IPS-NIHi7 (cell line): ENCODE measurements around the gene BIRC7.

ENCODE experiments used
- DNase-seq: peaks from one replicate; pipeline ENCODE4 v3.0.0; 2012; ENCODE audit warnings: mixed read lengths; ENCODE audit errors: extremely low spot score

The BIRC7 gene

DNA sequence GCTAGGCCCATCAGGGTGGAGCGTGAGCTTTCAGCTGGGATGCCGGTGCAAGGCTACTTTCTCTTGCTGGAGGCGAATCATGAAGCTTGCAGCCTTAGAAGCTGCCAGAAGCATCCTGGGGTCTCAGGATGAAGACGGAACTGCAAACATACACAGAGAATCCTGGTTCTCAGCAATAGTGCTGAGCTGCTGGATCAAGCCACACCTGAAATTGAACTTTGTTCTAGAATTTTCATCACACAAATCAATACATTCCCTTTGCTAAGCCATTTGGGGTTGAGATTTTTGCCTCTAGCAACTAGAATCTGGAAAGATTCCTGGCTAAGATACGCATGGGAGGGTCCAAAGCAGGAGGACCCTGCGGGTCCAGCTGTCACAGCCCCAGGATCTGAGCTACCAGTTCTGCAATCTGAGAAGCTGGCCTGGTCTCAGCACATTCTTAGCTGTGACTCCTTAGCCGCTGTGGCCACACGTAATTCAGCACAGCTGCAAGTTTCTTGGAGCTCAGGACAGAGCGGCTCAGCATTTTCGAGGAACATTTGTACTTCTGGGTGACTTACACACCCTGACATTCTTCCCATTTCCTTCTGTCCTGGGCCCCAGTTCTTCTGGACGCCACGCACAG lies 30.3 kb downstream of the BIRC7 start:
- no peak for DNase-seq

DNA sequence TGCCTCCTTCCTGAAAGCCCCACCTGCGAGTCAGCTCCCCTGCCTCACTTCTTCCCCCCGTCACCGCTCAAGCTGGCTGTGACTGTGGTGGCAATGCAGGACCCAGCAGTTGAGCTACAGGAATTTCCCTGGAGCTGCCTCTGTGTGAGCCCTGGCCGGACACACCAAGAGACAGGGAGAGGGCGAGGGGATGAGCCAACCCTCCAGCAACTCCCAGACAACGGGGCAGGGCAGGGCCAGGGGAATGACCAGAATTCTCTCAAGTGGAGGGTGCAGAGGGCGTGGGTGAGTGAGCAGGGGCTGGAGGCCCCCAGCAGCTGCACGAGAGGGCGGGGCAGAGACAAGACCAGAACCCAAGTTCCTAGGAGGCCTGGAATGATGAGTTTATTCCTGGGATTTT lies 32.0 kb downstream of the BIRC7 start:
- DNase-seq, result no peak

DNA sequence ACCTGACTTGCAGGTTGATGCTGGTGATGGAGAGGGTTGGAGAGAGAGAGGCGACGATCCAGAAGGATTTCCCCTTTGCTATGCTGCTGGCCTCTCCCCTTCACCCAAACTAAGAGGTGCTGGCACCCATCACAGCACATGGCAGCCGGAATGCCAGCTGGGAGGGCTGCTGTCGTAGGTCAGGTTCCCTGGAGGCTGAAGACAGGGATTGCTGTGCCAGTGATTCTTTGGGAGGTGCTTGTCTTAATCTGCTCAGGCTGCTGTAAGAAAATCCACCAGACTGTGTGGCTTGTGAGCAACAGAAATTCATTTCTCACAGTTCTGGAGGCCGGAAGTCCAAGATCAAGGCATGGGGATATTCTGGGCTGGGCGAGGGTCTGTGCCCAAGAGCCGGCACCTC lies 32.6 kb downstream of the BIRC7 start:
- DNase-seq, result no peak

DNA sequence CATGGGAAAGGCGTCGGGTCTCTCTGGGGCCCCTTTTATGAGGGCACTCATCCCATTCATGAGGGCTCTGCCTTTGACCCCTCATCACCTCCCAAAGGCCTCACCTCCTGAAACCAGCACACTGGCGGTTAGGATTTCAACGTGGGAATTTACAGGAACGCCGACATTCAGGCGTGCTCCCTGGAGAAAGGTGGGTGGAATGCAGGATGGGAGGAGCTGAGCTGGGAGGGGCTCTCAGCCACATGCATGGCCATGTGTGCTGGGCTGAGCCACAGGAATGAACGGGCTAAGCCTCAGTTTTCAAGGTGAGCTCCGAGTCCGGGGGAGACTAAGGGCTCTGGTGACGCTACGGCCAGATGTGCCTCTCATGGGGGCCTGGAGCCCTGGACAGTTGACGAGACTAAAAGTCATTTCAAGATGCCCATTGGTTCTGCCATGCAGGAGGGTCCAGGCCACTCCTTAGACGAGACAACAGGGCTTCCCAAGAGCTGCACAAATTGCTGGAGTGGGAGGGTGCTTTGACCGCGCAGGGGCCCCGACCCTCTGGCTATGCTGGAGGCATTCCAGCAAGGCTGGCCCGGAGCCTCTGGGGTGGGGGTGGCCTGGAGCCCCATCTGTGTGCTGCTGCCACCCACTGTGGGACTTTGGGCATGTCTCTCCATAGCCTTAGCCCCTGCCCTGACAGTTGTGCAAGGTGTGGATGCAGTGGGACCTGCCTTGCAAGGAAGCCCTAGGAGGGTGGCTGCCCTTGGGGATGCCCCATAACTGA lies 33.1 kb downstream of the BIRC7 start:
- DNase-seq, result no peak

DNA sequence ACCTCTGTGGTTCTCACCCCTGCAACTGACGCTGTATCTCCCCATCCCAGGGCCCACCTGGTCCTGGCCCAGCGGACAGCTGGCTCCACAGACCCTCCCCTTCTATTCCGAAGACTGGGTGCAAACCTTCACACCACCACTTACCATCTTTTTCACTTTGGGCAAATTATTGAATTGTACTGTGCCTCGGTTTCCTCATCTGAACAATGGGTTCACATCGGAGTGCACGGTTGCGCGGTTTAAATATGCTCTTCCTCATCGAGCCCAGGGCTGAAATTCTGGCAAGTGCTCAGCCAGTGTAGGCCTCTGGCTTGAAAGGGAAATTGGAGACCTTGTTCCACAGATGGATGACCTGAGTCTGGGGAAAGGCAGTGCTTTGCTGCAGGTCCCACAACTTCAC lies 34.0 kb downstream of the BIRC7 start:
- DNase-seq, result no peak

DNA sequence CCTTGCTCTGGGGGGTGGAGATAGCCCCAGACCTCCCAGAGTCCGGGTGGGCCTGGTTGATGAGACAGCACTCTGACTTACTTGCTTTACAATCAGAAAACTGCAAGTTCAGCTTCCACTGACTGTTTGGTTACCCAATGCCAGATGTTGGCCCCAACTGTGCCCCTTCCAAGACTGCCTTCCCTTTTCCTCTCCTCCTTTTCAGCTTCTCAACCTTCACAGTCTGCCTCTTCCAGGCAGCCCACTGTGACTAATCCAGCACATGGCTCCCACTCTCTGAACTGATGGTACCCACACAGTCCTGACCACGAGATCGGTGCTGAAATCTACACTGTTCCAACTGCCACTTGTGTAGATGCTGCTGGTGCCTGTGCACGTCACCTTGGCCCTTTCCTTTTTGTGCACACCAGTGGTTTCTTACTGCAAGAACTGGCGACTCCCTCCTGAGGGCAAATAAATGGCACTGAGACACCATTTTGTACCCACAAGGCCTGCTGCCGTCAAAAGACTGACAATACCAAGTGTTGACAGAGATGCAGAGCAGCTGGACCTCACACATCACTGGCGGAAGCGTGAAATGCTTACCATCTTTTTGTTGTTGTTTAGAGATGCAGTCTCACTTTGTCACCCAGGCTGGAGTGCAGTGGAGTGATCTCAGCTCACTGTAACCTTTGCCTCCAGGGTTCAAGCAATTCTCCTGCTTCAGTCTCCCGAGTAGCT lies 35.1 kb downstream of the BIRC7 start:
- DNase-seq, result no peak

DNA sequence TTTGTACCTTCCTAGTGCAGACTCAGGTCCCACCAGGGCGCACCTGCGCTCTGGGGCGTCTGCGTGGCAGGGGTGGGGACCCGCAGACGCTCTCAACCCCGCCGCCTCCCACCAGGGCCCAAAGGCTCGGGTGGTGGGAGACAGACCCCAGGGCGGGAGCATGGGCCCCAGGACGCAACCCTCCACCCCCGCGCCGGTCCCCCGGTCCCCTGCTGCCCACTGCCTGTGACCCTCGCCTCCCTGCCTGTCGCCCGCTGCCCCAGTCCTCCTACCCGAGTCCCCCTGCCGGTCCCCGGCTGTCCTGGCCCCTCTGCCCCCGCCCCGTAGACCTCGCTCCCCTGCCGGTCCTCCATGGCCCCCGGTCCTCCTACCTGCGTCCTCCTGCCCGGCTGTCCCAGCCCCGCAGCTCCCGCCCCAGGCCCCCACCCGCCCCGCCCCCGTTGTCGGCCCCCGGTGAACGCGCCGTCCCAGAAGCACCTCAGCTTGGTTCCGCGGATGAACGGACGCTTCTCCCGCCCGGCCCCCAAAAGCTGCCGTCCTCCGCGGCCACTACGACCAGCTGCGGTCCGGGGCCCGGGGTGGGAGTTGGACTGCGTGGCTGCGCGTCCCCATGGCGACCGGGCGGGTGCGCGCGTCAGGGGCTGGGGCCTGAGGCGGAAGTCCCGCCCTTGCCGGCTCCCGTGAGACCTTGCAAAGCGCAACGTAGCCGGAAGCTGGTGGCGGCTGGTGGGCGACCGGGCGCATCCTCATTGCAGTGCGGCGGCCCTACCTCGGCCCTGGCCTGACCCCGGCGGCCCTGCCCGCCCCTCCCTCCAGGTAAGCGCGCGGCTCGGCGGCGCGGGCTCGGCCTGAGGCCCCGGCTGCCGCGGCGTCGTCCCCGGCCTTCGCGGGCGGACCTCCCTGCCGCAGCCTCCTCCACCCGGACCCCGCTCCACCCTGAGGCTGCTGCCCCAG lies 36.7 kb downstream of the BIRC7 start, which contains the start of gene ARFGAP1:
Gene ARFGAP1, plus strand, starts transcription at position 709 of the 954 bp plus-strand sequence. CDS start 2,768 bp downstream, outside the sequence.
- DNase-seq, result peak; percentile 98

DNA sequence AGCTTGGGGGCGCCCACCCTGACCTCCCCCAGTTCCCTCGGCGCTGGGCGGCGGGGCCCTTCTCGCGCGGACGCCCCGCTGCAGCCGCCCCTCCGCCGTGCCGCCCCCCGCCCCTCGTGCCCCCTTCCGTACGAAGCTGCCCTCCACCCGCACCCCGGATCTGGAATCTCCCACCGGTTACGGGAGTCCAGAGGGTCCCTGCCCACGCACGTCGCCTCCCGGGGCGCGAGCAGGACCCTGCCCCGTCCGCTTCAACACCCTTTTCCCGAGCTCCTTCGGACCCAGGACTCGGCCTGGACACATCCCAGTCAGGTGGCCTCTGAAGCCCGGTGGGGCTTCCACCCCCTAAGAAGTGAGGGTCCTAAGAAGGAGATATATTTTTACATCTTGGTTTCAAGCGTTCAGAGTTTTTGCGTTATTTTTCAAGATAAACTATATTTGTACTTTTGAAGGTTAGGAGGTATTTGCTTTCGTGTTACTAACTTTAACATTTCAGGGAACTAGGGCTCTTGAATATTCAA lies 37.4 kb downstream of the BIRC7 start:
- DNase-seq, result no peak

DNA sequence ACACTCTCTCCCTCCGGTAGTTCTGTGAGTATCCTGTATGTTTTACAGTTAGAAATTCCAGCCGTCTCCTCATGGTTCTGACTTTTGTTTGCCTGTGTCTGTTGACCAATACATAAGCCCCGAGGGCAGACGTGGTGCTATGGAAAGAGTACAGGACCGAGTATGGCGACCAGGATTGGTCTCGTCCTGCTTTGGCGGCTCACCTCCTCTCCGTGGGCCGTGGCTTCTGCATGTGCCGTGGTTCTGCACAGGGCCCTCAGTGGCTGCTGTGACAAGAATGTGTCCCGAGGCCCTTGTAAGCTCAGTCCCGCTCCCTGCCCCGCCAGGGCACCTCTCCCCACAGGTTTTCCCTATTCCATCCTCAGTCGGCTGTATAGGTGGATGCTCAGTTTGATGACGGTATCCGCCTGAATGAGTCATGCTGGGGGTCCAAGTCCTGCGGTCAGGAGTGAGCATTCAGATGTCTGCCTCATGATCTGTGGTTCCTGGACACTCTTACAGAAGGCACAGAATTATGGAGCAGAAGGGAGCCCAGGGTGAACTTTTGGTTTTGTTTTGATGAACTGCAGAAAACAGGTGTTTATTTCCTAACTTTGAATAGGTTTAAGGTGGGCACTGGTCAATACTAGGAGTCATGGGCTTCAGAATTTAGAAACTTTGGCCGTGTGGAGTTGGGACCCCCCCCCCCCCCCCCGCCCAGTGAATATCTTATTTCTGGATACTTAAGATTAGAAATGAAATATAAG lies 38.1 kb downstream of the BIRC7 start:
- no peak for DNase-seq

DNA sequence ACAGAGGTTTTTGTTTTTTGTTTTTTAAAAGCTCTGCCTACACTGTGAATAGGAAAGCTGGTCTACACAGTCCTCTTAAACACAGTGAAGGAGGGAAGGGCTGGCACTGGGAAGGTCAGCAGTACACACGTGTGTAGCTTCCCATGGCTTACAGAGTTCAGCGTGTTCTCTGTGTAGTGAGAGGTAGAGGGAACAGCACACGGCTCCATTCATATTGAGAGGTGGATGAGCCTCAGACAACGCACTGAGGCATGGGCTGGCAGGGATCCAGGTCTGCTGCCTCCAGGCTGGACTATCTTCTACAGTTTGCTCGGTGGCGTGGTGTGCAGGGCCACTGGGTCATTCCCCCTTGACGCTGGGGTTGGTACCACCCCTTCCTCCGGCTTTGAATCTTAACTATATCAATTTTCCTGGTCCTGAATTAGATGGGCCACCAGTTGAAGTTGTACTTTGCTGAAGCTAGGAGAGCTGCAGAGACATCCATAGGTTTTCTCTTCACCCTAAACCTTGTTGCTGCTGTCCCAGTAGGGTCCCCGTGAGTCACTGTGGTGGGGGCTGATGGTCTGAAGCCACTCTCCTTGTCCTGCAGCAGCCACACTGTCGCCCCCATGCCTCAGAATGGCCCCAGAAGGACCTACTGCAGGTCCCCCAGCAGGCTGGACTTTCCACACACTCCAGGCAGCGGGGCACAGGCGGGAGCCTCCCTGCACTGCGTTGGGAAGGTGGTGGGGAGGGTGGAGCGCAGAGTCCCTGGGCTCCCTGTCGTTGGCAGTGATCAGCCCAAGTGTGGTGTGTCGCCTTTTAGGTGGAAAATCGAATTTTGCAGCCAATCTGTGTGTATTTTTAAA lies 38.9 kb downstream of the BIRC7 start:
- no peak for DNase-seq

DNA sequence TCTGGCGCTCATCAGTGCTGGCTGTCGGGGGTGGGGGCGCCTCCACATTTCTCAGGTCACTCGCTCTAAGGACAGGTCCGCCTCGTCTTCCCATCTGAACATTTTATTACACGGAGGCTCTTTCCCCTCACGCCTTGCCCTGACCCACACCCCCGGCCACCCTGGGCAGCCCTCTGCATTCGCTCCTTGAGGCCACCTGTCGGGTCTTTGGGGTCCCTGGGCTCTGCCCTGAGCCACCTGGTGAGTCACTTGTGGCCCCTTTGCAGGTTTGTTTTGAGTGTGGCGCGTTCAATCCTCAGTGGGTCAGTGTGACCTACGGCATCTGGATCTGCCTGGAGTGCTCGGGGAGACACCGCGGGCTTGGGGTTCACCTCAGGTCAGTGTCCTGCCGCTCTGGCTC lies 40.1 kb downstream of the BIRC7 start:
- DNase-seq, result no peak

DNA sequence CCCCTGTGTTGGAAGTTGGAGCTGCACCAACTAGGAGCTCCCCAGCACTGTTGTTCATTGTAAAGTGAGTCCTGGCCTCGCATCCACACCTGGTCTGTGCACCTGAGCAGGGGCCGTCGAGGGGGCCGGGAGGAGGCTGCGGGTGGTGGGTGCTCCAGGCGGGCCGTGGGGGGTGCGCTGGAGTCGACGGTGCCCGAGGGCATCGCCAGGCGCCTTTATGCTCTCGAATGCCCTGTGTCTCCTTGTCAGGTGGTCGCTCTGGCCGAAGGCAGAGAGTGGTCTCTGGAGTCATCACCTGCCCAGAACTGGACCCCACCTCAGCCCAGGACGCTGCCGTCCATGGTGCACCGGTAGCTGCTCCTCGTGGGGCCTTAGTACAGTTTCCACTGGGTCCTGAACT lies 41.3 kb downstream of the BIRC7 start:
- no peak for DNase-seq

DNA sequence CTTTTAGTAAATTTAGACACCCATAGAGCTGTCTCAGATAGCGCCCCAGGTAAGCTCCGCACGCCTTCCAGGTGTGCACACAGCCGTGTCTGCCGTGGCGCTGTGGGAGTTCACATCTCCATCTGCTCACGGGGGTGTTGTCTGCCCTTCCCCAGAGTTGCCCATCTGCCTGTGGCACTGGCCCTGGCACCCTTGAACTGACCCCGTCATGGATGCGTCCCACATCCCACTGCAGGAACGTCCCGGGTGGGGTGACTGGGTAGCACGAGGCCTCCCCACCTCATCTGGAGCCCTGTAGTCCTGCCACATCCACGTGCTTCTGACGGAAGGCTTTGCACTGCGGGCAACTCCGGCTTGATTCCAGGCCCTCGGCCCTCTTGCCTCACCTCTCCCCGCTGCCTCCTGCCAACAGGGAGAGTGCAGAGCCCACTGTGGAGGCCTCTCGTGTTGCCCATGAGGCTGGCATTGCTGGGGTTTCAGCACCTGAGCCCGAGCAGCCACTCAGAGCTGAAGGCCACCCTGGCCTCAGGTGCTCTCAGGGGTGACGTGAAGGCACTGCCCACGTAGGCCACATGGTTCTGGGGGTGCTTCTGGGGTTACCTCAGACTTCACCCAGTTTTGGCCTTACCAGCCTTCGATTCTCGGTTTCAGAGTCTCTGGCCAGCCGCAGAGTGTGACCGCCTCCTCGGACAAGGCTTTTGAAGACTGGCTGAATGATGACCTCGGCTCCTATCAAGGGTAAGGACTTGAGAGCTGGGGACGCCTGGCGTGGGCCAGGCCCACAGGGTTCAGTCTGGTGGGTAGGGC lies 42.0 kb downstream of the BIRC7 start:
- DNase-seq, result no peak

DNA sequence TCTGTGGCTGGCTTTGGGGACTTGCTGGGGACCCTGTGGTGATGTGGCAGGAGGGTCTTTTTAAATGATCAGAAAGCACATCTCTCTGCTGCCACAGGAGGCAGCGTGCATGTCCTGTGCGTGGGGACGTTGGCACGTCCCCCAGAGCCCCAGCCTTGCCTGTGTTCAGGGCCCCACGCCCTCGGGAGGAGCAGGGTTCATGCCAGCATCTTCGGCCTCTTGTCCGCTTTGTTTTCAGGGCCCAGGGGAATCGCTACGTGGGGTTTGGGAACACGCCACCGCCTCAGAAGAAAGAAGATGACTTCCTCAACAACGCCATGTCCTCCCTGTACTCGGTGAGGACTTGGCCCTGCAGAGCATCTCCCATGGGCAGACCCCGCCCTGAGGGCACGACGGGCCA lies 43.0 kb downstream of the BIRC7 start:
- DNase-seq, result no peak

DNA sequence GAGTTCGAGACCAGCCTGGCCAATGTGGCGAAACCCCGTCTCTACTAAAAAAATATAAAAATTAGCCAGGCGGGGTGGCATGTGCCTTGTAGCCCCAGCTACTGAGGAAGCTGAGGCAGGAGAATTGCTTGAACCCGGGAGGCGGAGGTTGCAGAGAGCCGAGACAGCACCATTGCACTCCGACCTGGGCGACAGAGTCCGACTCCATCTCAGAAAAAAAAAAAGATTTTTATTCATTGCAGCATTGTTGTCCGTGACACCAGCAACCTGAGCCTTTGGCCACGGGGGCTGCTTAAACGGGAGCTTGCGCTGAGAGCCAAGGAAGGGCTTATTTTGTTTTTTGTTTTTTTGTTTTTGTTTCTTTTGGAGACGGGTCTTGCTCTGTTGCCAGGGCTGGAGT lies 44.2 kb downstream of the BIRC7 start:
- DNase-seq, result no peak

DNA sequence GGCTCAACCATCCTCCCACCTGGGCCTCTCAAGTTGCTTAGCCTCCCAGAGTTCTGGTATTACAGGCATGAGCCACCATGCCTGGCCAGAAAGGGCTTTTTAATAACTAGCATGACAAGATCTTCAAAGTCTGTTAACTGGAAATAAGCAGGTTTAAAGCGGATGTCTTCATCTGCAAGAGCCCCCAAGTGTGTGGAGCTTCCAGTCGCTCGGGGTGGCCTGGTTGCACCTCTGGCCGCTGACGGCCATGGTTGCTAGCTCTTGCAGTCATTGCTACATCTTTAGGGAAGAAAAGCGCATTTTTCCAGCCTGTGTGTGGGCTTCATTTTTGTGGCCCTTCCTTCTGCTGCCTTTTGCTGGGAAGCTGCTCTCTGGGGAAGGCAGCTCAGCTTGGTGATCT lies 44.7 kb downstream of the BIRC7 start:
- no peak for DNase-seq

DNA sequence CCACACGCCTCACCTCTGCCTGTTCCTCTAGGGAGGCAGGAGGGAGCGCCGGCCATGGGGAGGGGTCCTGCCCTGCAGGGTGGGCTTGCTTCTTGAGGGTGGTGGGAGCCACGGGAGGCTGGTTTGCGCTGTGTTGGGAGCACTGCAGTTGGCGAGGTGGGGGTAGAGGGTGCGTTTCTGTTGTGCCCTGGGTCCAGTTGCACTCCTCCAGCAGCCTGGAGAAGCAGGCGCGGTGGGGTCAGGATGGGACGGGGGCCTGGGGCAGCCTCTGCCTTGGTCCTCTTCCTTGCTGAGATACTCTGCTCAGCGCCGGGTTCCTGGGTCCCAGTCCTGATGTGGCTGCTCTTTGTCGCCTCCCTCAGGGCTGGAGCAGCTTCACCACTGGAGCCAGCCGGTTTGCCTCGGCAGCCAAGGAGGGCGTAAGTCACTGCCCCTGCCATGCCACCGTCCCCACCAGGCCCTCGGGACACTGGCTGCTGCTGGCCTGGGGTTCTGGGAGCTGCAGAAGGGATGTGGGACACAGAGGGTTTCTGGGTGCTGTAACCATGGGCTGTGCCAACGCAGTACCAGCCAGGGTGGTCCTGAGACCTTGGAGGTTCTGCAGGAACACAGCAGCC lies 45.3 kb downstream of the BIRC7 start:
- DNase-seq, result peak; percentile 79
